B cell (primary cell): ENCODE data around the gene GK2. TPM values are rescaled to one million over a fixed set of nuclear protein-coding genes. Genes with fewer than 3 reads are reported as not detected.

Experiments used
- ATAC-seq: fragments of 200-7000 bp; cut with Tn5 transposase; one replicate; pipeline ENCODE4 v1.10.0; 2021; ENCODE audit warnings: low read depth, mild to moderate bottlenecking, moderate number of reproducible peaks, moderate library complexity
- CTCF ChIA-PET: fragments of 350-600 bp; sonication (Branson Sonifier 250); formaldehyde crosslinking; loops from one replicate; lab custom pipeline; 2021; ENCODE audit warnings: antibody characterized with exemption, inconsistent platforms; lab: Charles Lee
- POLR2A ChIA-PET: fragments of 350-600 bp; sonication (Branson Sonifier 250); formaldehyde crosslinking; loops from one replicate; lab custom pipeline; 2021; ENCODE audit warnings: antibody characterized with exemption; lab: Charles Lee
- DNase-seq: peaks from one replicate; pipeline ENCODE4 v3.0.0; 2013
- H2AFZ ChIP-seq: 2 replicates; pipeline ENCODE4 v1.6.1; 2012; ENCODE audit warnings: mild to moderate bottlenecking, low read depth, low read length; ENCODE audit not compliant: insufficient read depth, poor library complexity, severe bottlenecking
- H3K27ac ChIP-seq, 2 donors: 1 replicate in 1 of 2; 2 replicates in 1 of 2; pipeline ENCODE4 v1.5.1; 2012 to 2013; ENCODE audit warnings: low read length in 2 of 2, mild to moderate bottlenecking in 2 of 2, moderate library complexity in 1 of 2
- H3K27me3 ChIP-seq, 4 experiments: fragments of 200-600 bp in 1 of 4; sonication (generic) in 1 of 4; replicated peaks in 1 of 4; 1 replicate in 2 of 4; 2 replicates in 2 of 4; pipeline versions ENCODE4 v1.6.1 to v1.7.0; 2013 to 2016; ENCODE audit warnings: low read length in 3 of 4, mild to moderate bottlenecking in 2 of 4, mixed read lengths in 1 of 4, moderate library complexity in 1 of 4; ENCODE audit not compliant: insufficient read depth in 4 of 4, control insufficient read depth in 3 of 4; ENCODE audit errors: control extremely low read depth in 1 of 4
- H3K36me3 ChIP-seq, 2 experiments: replicated peaks in 1 of 2; 1 replicate in 1 of 2; 2 replicates in 1 of 2; pipeline versions ENCODE4 v1.6.1 to v1.7.1; 2013; ENCODE audit warnings: low read length in 1 of 2; ENCODE audit not compliant: insufficient read depth in 2 of 2, control insufficient read depth in 1 of 2; ENCODE audit errors: control extremely low read depth in 1 of 2, extremely low read depth in 1 of 2
- H3K4me1 ChIP-seq, 2 donors: fragments of 200-600 bp in 1 of 2; sonication (generic) in 1 of 2; 1 replicate in 1 of 2; 2 replicates in 1 of 2; pipeline versions ENCODE4 v1.5.1 to v1.6.1; 2013 to 2017; ENCODE audit warnings: low read length in 2 of 2; ENCODE audit not compliant: control insufficient read depth in 2 of 2, insufficient read depth in 2 of 2
- H3K4me2 ChIP-seq: replicated peaks from 2 replicates; pipeline ENCODE3; 2012; ENCODE audit warnings: mild to moderate bottlenecking, low read depth, low read length; ENCODE audit not compliant: poor library complexity, severe bottlenecking
- H3K4me3 ChIP-seq, 5 experiments: fragments of 200-600 bp in 1 of 5; sonication (generic) in 1 of 5; 1 replicate in 3 of 5; 2 replicates in 2 of 5; pipeline versions ENCODE4 v1.5.1 to v1.7.0; 2011 to 2016; ENCODE audit warnings: low read length in 4 of 5, mild to moderate bottlenecking in 4 of 5, low read depth in 2 of 5, control low read depth in 1 of 5, moderate library complexity in 1 of 5; ENCODE audit not compliant: insufficient read depth in 1 of 5; ENCODE audit errors: control extremely low read depth in 1 of 5, extremely low read depth in 1 of 5
- H3K79me2 ChIP-seq: fragments of 200-600 bp; sonication (generic); one replicate; pipeline ENCODE4 v1.6.0; 2016; ENCODE audit warnings: low read length; ENCODE audit not compliant: control insufficient read depth, insufficient read depth
- H3K9ac ChIP-seq: fragments of 200-600 bp; sonication (generic); 2 replicates; pipeline ENCODE4 v1.6.1; 2017; ENCODE audit warnings: mild to moderate bottlenecking, low read length, moderate library complexity
- H3K9me3 ChIP-seq, 3 donors: one replicate each; pipeline versions ENCODE4 v1.6.1 to v1.7.1; 2013; ENCODE audit warnings: low read length in 2 of 3; ENCODE audit not compliant: control insufficient read depth in 2 of 3, insufficient read depth in 1 of 3; ENCODE audit errors: control extremely low read depth in 1 of 3
- H4K20me1 ChIP-seq: 2 replicates; pipeline ENCODE4 v1.6.0; 2012; ENCODE audit warnings: mild to moderate bottlenecking, low read length; ENCODE audit not compliant: insufficient read depth, control insufficient read depth, poor library complexity, severe bottlenecking
- H3K27ac Mint-ChIP-seq: one replicate; pipeline ENCODE4 v1.8.0; 2021; ENCODE audit warnings: mixed read lengths
- H3K27me3 Mint-ChIP-seq: one replicate; pipeline ENCODE4 v1.8.0; 2021; ENCODE audit warnings: mixed read lengths
- H3K4me1 Mint-ChIP-seq: one replicate; pipeline ENCODE4 v1.8.0; 2021; ENCODE audit warnings: mixed read lengths
- H3K4me3 Mint-ChIP-seq: one replicate; pipeline ENCODE4 v1.8.0; 2021; ENCODE audit warnings: mixed read lengths
- H3K9me3 Mint-ChIP-seq: one replicate; pipeline ENCODE4 v1.8.0; 2022; ENCODE audit warnings: mixed read lengths; ENCODE audit not compliant: insufficient read depth
- CTCF ChIP-seq: fragments of 200-600 bp; IDR thresholded peaks from one replicate; pipeline ENCODE4 v1.8.0; 2022; ENCODE audit warnings: antibody characterized with exemption, mild to moderate bottlenecking
- EZH2 ChIP-seq: IDR thresholded peaks from 2 replicates; pipeline ENCODE4 v1.6.1; 2012; ENCODE audit warnings: borderline replicate concordance, low read depth, mild to moderate bottlenecking, moderate library complexity, low read length; ENCODE audit not compliant: insufficient read depth, poor library complexity, severe bottlenecking
- WGBS: methylation state at CpG from one replicate; pipeline ENCODE4 v1.1.5; 2013; ENCODE audit warnings: missing lambda C conversion rate; ENCODE audit not compliant: insufficient coverage; 5-methylcytosine and 5-hydroxymethylcytosine counted together
- intact Hi-C: fragments of 100-400 bp; cut with micrococcal nuclease; formaldehyde crosslinking; loops from one replicate; pipeline ENCODE4 v1.10.0; 2022
- polyA plus RNA-seq: library from polyadenylated mRNA; depleted of rRNA; stranded (reverse); fragments of >200 nt; gene quantifications from 2 replicates; pipeline ENCODE4 v1.2.3, GENCODE V29; 2012
- total RNA-seq, 2 donors: library from RNA; stranded (reverse); fragments of 120-200 nt in 1 of 2; gene quantifications; 1 replicate in 1 of 2; 2 replicates in 1 of 2; pipeline versions ENCODE4 v1.2.3 to v1.2.4, GENCODE V29; 2013 to 2022

GK2 gene
- total and polyA plus RNA-seq, 2 donors (not counting 1 experiment from before 2014, with no cell fraction given), result not detected

- ChIA-PET POLR2A (no interaction called here), CTCF (no interaction called here)
- Mint-ChIP-seq H3K27ac (no peak overlapping the region), H3K4me3 (no peak overlapping the region), H3K27me3 (no peaks in the 10 kb centered on the region), H3K4me1 (no peaks in the 10 kb centered on the region), H3K9me3 (no peaks in the 10 kb centered on the region)
- no peaks in the 10 kb centered on the region for H4K20me1 ChIP-seq
- no peaks in the 10 kb centered on the region for H3K27me3 ChIP-seq
- no peak overlapping the region for H3K4me3 ChIP-seq
- no peak overlapping the region for H3K27ac ChIP-seq
- no peaks in the 10 kb centered on the region for H3K9me3 ChIP-seq
- TF ChIP-seq EZH2 (no peak), CTCF (no peak)
- no peak for DNase-seq
- H3K4me2 ChIP-seq, result no peak overlapping the region
- no CpG with 5 or more reads among the region's 2 CpGs for whole genome bisulfite sequencing
- H3K9ac ChIP-seq, result no peak overlapping the region
- no peaks in the 10 kb centered on the region for H3K79me2 ChIP-seq
- no peak for ATAC-seq
- no peak overlapping the region for H2AFZ ChIP-seq
- no peaks in the 10 kb centered on the region for H3K36me3 ChIP-seq
- intact Hi-C loops, result no loop called here
- no peaks in the 10 kb centered on the region for H3K4me1 ChIP-seq
Observed at GRCh38 chr4:79454656-79455055, 46.6 kb upstream of the GK2 start.

GRCh38 chr4:79450053-79450452, 42.0 kb upstream of the GK2 start:
- Mint-ChIP-seq H3K9me3 (no peaks in the 10 kb centered on the region), H3K27ac (no peak overlapping the region), H3K27me3 (no peaks in the 10 kb centered on the region), H3K4me3 (no peak overlapping the region), H3K4me1 (no peaks in the 10 kb centered on the region)
- no peaks in the 10 kb centered on the region for H3K36me3 ChIP-seq
- no peak overlapping the region for H3K9ac ChIP-seq
- POLR2A ChIA-PET, result no interaction called here
- DNase-seq (no peak), ATAC-seq (no peak)
- H2AFZ ChIP-seq, result no peak overlapping the region
- no peaks in the 10 kb centered on the region for H3K79me2 ChIP-seq
- WGBS, result 100% methylated on average over 1 of the region's 2 CpGs
- CTCF ChIA-PET, result no interaction called here
- no peak overlapping the region for H3K4me3 ChIP-seq
- H3K27ac ChIP-seq, result no peak overlapping the region
- H3K4me1 ChIP-seq, result no peaks in the 10 kb centered on the region
- TF ChIP-seq CTCF (no peak), EZH2 (no peak)
- intact Hi-C loops, result no loop called here
- no peaks in the 10 kb centered on the region for H4K20me1 ChIP-seq
- H3K4me2 ChIP-seq, result no peak overlapping the region
- no peaks in the 10 kb centered on the region for H3K9me3 ChIP-seq
- H3K27me3 ChIP-seq, result no peaks in the 10 kb centered on the region
